ENCODE measurements around the gene BANF1.

- no peak for TF ChIP-seq CTCF (conservative IDR thresholded peaks at IDR 0.05; ENCODE audit: low read depth, low read length)
- TF ChIP-seq EZH2 (IDR thresholded peaks at IDR 0.05; ENCODE audit: low read length, unreplicated experiment): no peak
- TF ChIP-seq EZH2phosphoT487 (IDR thresholded peaks at IDR 0.05; ENCODE audit: borderline replicate concordance, low read length): no peak
These were observed 10.2 kb upstream of the BANF1 start for GRCh38 chr11:65992056-65992455.

Data from PC-3 (cell line).